Nucleus accumbens (tissue), 56 donors: ENCODE results near the gene FOXJ1.

Experiments used
- DNase-seq, 56 donors: peaks; one replicate each; lab custom pipeline; 2025; lab: John Stamatoyannopoulos, UW

The FOXJ1 gene

GRCh38 chr17:76161619-76162266 lies 20.7 kb upstream of the FOXJ1 start:
- DNase-seq = no peak

DNA sequence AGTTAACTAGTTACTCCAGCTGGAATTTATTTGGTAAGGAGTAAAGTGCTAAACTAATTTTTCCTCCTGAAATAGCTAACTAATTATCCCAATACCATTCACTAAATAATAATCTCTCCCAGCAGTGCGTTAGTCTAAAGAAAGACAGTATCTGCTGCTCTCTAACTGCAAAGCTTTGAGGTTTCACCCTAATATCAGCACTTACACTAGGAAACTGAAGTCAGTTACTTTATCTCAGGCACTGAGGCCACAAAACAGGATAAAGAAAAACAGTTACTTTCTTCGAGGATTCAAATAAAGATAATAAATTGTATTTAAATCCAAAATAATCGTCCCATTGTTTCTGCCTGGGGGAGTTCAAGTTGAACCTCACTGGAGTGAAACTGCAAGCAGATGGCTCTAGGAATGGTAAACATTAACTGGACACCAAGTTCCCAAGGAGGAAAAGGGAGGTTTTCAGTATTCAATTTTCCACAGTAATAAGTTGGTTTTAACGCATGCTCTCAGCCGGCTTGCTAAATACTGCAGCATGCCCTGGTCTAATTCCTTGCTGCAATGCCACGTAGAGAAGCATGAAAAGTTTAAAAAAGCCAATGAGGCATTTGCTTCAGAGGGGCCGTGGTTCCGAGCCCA lies 20.0 kb upstream of the FOXJ1 start:
- DNase-seq = no peak

GRCh38 chr17:76159157-76159556 lies 18.1 kb upstream of the FOXJ1 start:
- DNase-seq = no peak

DNA sequence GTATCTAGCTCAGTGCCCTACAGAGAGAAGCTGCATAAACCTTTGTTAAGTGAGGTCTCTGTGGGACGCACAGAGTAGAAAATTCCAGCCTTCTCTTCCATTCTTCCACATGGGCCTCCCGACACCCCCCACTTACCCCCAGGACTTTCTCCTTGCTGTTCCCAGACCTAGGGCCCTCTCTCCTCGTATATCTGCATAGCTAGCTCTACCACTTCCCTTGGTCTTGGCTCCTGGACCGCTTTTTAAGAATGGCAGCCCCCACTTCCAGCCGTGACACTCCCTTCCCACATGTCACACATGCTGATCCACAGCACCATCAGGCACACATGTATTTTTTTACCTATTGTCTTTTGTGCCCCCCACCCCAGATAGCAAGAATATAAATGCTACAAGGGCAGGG lies 16.7 kb upstream of the FOXJ1 start:
- DNase-seq = no peak

- no peak for DNase-seq
Observed at GRCh38 chr17:76156662-76156991, 15.6 kb upstream of the FOXJ1 start.

- DNase-seq = no peak
Observed at GRCh38 chr17:76155988-76156661, 15.1 kb upstream of the FOXJ1 start.

- no peak for DNase-seq
Observed at GRCh38 chr17:76154936-76155845, 14.1 kb upstream of the FOXJ1 start.

GRCh38 chr17:76154292-76154691 lies 13.2 kb upstream of the FOXJ1 start:
- DNase-seq = no peak

DNA sequence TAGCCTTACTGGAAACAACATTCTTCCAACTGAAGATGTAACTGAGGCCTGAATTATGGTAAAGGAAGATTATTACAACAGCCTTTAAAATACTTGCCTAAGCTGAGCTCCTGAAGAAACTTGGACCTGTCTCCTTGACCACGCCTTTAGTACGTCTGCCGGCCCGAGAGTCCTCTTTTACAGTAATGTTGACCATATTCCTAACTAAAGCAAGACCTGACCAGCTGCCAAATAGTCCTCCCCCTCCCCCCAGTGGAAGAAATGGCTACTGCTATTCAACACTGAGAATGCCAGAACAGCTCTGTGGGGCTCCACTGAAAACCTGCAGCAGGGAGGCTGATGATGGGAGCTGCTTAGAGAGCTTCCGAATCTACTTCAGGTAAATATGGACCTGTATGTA lies 12.6 kb upstream of the FOXJ1 start:
- DNase-seq = no peak

DNA sequence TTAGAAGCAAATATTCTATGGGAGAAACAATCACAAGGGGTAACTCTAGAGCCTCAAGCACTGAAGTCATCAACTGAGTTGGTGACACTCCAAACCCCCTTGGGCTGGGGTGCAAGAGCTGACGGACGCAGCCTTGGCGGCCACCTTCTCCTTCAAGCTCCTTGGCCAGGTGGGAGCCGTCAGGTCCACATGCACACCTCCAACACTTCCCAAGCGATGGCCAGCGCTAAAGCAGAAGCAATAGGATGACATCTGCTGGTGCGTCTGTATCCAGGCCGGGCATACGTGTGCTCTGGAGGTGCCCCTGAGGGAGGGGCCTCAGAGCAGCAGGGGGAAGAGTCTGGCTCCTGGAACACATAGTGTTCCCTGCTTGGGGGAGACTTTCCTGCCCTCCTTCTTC lies 12.2 kb upstream of the FOXJ1 start:
- no peak for DNase-seq

GRCh38 chr17:76152591-76152990 lies 11.5 kb upstream of the FOXJ1 start:
- DNase-seq = peak in 12 of 56 donors; percentile 1 to 46 (median 27)

- DNase-seq = no peak
Observed at GRCh38 chr17:76151896-76152454, 10.9 kb upstream of the FOXJ1 start.

DNA sequence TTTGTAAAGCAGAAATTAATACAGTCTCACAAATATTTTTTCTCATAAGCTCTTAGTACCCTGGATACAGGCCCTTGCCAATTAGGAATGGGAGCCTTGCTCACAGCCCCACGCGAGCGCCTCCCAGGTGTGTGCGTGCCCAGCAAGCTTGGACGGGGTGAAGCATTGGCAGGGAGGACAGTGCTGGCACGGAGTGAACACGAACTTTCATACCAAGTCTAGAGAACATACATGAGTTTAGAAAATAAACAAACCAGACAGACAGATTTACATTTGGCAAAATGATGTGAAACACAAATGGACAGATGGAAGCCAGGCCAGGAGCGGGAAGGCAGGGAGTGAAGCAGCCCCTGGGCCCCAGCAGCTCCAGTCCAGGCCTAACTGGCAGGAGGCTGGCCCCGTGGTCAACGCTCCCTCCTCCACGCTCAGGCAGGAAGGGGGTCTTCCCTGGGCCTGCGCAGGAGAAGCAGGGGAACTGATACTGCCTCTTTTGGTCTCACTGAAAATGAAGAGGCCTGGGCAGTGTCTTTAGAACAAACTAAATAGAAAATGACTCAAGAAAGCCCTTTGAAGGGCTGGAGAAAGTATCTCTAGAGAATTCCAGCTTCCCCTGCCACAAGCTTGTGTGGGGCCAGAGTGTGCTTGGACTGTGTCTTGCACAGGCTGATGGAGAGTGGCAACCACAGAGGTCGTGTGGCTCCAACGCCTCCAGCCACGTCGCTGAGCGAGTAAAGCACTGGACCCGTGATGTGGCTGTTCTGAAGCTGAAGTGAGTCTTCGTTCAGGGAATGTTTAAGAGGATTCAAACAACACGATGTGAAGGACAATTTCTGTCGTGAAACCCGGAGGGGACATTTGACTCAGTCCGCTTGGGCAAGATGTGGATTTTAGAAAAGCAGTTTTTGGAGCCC lies 9.9 kb upstream of the FOXJ1 start:
- no peak for DNase-seq

GRCh38 chr17:76149214-76149613 lies 8.2 kb upstream of the FOXJ1 start:
- no peak for DNase-seq

DNA sequence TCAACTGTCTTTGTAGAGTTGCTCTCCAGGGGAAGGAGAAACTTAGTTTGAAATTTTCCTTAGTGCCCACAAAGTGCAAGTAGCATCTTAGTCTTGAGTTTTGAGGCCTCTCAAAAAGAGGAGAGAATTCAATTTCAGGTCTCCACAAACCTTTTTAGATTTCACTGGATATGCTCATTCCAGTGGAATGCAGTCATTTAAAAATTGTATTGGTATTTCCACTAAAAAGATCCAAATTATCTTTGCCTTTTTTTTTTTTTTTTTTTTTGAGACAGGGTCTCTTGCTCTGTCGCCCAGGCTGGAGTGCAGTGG lies 6.9 kb upstream of the FOXJ1 start:
- no peak for DNase-seq

DNA sequence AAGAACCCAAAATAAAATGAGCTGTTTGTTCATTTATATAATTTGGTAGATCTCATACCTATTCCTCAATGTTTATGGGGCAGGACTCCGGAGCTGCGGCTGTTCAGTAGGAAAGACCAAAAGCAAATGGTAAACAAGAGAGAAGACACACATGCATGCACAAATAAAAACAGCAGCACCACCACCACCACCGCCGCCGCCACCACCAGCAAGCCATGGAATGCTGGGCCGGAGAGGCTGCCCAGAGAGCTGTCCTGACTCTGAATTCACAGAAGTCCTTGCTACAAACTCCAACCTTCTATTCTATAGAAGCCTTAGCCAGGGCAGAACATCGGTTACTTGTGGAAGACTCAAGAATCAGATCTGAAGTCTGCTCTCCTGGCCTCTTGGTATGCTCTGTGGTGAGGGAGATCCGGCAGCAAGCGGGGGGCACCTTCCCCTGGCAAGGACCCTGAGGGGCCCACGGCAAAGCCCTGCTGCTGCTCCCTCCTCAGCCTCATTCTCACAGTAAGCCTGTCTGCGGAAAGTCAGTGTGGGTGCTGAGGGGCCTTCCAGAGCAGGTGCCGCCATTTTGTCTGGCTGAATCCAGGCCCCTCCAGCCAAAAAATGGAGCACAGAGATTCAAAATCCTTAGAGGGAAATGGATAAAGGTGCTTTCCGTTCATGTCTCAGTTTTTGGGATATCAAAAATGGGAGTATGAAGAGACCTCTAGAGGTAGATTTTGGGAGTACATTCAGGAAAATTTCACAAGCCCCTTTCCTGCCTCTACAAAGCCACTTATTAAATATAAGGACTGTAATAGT lies 6.4 kb upstream of the FOXJ1 start:
- DNase-seq = no peak

DNA sequence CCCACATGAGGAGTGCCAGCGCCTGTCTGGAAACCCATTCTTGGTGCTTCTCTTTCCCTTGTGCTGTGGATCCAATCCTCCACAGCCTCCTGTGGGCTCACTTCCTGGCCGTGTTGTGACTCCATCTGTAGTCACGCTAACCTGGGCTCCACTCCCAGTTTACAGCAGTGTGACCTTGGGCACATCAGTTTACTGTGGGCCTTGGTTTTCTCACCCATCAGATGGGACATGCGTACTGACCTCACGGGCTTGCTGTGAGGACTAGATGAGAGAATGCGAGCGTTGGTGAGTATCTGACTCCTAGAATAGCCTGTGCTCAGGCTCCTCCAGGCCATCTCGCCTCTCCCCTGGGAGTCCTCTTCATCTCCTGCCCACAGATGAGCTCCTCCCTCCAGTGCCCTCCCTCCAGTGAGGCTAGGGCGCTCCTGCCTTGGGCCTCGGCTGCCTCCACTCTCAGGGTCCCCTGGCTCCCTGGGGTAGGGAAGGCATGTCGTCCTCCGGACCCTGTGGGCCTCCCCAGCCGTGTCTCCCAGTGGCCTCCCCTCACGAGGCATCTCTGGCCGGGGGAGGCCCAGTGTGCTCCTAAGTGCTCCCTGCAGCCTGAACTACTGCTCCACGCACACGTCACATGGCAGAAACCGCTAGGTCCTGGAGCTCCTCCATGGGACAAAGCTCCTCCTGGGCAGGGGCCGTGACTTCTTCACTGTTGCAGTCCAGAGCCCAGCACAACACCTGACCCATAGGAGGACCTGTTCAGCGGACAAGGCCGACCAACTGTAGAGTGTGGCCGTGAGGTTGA lies 5.2 kb upstream of the FOXJ1 start:
- DNase-seq = no peak
